GM19397 (cell line): Measurements from ENCODE around the gene CARNS1.

Experiments
- ATAC-seq: cut with Tn5 transposase; IDR thresholded peaks from one replicate; pipeline ENCODE4 v1.9.1; 2021; ENCODE audit warnings: mild to moderate bottlenecking, moderate library complexity; ENCODE audit not compliant: unreplicated experiment

CARNS1 gene

DNA sequence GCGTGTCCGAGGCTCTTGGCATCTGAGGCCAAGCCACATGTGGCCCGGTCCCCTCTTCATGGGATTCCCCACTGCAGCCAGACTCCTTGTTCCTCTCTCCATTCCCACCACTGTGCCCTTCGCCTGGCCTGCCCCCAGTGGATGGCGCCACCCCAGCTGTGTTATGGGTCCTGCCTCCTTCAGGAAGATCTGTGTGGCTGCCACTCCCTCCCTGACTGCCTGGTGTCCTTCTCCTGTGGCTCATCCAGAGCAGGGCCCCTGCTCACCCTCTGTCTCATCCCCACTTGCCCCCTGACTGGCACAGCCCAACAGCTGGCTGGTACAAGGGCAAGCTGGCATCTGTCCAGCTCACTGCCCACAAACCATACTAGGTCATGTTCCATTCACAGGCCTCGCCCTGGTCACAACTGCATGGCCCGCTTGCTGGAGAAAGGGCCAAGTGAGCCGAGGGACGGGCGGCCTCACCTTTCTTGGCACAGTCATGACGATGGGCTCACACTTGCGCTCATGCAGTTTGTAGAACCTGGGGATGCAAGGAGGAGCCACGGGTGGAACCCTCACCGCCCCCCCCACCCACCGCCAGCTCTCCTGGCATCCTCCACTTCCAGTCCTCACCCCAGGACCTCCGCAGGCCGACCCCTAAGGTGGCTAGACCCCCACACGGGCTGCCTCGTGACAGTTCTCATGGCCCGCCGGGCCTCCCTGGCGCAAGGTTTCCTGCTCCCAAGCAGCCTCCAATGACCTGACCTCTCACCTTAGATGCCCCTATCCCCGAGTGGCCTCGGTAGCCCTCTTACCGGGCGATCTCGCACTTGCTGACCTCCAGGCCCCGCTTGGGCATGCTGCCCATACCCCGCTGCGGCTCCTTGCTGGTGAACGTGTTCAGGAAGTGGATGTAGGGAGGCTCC lies 24.1 kb downstream of the CARNS1 start:
- ATAC-seq: no peak

DNA sequence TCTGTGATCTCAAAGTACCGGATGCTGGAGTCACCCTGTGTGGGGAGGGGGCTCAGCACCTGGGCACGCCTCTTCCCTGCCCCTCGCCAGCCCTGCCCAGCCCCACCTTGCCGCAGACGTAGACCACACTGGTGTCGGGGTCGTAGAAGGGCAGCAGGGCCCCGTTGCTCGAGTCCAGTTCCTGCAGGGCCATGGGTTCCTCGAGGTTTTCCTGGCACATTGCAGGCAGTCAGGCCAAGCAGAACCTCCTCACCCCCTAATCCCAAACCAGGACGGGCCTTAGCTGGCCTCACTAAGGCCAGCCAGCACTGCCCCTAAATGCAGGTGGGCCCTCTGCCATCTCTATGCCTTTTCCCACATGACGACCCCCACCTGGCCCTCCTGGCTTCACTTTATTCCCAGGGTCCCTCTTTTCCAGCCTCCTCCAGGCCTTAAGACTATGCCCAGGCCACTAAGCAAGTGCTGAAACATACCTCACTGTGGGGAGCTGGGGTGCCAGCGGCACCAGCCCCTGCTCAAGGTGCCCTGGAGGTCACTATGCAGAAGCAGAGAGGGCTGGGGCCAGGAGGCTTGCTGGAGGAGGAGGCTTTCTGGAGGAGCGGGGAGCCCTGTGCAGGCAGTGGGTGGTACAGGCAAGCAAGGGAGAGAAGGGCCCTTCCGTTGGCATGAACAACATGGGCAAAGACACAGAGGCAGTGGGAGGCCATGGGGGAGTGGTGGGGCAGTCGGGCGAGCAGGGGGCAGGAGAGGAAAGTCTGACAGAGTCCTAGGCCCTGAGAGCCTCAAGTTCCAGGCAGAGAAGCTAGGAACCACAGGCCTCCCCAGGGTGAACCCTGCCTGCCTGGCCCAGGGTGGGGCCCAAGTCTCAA lies 25.0 kb downstream of the CARNS1 start:
- no peak for ATAC-seq

DNA sequence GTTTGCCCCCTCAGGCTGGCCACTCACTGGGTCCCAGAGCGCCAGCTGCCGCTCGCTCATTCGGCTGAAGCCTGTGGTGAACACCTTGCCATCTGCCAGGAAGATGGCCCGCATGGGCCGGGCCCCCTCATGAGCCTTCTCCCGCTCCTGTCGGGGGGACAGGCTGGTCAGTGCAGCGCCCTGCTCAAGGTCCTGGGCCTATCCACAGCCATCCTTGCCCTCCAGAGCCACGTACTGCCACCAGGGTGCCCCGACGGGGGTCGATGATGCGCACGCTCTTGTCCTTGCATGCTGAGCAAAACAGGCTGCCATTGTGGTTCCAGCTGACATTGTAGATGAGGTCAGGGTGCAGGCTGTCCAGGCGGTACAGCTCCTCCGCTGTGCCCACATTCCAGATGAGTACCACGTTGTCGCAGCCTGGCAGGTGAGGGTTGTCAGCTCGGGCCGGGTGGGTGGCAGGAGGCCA lies 25.7 kb downstream of the CARNS1 start:
- ATAC-seq: no peak

DNA sequence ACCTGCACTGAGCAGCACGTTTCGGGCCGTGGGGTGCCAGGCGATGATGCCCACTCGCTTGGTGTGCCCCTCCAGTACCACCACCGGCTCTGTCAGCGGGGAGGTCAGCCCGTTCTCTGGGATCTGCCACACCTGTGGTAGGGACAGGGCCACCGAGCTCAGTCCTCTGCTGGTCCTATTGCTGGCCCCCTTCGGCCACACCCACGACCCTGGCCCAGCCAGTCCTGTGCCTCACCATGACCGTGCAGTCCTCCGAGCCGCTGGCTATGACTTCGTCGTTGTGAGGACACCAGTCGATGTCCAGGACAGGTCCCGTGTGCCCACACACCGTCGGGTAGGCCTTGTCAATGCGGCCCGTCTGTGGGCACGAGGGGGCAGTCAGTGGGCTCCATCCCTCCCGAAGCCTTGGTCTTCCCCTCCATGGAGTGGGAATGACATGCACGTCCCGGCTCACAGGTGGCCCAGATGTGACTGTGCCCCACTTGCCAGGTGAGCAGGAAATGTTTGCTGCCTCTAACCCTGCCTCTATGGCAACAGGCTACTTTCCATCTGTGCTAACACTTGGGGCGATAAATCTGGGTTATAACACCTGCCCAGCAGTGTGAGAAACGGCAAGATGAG lies 26.4 kb downstream of the CARNS1 start:
- ATAC-seq: no peak

DNA sequence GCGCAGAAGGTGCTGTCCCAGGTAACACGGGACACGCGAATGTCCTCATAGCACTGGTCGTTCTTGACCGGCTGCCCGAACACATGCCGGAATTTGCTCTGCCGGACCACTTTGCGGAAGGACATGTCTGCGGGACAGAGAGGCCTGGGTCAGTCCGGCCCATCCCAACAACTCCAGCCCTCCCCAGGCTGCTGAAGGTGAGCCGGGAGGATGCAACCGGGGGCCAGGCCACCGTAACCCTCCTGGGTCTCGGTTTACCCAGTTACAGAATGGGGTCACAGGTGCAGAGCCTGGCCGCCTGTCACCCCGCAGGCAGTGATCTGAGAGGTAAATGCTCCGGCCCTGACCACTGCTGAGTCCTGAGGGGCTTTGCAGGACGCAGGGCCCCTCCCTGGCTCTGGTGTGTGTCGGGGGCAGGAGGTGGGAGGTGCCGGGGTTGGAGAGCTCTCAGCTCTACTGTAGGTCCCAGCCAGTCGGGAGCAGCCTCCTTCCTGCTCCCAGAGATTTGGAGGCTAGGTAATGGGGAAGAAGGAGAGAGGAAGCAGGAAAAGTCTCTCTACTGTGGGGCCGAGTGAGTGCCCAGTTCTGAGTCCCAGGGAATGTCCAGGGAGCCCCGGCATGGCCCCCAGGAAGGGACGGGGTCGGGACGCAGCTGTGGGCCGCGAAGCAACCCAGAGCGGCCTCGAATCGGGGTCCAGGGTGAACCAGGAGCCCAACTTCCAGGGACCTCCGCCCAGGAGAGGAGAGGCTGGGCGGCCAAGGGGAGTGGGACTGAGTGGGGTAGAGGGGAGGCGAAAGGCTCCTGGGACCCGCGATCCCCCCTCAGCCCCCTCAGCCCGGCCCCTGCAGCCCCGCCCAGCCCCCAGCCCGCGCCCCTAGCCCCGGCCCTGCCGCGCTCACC lies 27.3 kb downstream of the CARNS1 start:
- ATAC-seq: no peak

DNA sequence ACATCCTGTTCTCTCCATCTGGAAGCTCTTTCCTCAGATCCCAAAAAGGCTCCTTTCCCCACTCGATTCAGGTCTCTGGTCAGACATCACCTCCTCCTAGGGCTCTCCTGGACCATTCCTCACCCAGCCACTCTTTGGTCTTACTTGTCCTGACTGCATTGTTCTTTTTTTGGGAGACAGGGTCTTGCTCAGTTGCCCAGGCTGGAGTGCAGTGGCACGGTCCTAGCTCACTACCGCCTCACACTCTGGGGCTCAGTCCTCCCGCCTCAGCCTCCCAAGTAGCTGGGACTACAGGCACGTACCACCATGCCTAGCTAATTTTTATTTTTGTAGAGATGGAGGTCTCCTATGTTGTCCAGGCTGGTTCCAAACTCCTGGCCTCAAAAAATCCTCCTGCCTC lies 30.0 kb downstream of the CARNS1 start:
- no peak for ATAC-seq

DNA sequence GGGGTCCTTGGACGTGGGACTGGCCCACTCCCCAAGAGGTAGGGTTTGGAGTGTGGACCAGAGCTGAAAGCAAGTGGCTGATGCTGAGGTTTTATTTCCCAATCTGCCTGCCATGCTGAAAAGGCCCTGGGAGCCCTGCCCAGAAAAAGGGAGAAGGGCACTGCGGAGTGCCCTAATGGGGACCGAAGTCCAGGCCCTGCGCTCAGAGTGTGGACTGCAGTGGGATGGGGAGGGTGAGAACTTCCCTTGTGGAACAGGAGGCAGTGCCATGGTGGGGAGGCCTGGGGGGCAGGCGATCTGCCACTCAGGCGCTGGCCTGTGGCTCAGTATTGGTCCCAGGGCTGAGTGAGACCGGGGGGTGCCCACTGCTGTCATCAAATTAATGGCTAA lies 32.7 kb downstream of the CARNS1 start:
- ATAC-seq: no peak

DNA sequence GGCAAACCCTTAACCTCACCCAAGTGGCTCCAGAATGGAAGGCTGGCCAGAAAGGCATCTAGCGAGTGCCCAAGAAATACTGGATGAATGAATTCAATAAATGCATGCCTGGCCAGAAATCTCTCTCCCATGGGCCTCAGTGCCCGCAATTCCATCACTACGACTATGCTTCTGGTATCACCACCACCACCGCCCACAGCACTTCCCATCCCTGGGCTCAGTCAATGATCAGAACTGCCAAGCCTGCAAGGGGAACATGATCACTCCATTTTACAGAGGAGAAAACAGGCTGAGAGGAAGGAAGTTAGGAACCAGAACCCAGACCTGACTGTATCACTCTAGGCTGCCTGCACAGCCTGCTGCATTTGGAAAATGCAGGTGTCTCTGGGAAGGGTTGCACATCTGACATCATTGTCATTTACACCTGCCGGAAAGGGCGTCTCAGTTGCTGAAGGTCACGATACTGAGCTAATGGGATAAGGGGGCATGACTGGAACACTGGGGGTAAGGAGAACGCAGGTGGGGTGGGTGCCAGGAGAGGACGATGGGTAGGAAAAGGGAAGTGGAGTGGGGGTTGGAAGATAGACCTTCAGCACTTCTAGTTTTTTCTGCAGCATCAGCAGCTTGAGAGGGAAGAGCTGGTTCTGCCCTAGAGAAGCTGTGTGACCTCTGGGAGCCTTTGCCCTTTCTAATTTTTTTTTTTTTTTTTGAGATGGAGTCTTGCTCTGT lies 33.8 kb downstream of the CARNS1 start:
- ATAC-seq: no peak

DNA sequence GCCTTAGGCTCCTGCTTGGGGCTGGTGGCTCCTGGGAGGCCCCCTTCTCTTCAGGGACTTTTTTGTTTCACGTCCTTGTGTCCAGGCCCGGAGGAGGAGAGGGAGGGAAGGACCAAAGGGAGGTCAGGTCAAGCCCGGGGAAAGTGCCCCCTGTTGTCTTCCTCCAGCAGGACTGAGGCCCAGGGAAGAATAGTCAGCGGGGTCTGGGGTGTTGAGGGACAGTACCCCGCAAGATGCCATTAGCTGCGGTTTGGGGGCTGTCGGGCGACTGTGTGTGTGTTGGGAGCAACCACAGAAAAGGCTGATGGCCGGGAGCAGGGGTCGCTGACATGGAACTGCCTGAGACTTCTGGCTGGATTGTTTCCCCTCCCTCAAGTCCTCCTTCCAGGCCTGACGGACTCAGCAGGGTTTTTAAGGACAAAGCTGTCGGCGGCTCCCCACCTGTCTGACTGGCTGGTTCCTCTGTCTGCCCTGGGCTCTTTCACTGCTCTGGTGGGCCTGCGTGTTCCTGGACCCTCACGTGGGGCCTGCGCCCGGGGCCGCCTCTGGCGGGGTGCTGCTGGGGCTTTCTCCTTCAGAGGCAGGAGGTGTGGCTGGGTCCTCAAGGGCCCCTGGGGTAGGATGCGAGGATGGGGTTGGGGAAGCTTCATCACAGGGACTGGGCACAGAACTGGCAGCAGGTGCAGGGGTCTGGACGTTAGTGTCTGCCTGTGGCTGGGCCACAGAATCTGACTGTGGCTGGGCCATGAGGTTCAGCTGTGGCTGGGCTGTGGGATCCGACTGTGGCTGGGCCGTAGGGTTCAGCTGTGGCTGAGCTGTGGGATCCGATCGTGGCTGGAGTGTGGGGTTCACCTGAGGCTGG lies 35.5 kb downstream of the CARNS1 start:
- no peak for ATAC-seq

DNA sequence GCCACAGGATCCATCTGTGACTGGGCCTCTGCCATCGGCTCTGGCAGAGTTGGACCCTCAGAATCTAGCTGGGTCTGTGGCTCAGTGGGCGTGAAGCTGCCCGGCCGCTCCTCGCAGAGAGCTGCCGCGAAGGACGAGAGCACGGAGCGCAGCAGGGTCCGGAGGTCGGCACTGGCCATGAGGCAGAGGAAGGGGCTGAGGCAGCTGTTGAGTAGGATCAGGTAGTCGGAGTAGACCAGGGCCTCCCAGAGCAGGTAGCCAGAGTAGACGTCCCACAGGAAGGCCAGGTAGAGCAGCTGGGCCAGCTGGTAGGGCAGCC lies 36.1 kb downstream of the CARNS1 start:
- ATAC-seq: no peak

DNA sequence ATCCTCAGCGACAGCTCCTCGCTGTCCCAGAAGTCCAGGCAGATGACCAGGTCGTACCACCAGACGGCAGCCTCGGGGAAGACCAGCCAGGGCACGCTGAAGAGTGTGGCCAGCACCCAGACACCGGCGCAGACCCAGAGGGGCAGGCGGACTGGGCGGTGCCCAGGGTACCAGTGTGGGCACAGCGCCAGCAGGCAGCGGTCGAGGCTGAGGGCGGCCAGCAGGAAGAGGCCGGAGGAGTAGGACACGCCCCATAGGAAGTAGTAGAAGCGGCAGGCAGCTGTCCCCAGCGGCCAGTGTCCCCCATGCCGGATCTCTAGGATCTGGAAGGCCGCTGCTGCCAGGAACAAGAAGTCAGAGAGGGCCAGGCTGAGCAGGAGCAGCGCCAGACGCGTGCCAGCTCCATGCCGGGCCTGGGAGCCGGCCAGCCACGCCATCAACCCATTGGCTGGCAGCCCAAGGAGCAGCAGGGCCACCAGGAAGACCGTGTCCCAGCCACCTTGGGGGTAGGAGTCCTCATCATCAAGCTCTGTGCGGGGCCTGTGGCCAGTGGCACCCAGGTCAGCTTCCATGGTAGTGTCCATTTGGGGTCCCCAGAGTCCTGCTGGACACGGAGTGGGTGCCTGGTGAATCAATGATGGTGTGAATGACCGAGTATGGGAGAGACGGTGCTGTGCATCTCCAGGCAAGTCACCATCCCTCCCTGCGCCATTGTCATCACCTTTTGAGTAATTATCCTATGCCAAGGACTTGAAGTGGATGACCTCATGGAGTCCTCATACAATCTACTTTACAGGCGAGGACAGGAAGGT lies 36.9 kb downstream of the CARNS1 start, which contains the start of gene GPR152:
Gene GPR152, minus strand, starts transcription at position 589 of the 812 bp plus-strand sequence. Its CDS starts 5 bp downstream, at position 584.
- ATAC-seq: no peak

DNA sequence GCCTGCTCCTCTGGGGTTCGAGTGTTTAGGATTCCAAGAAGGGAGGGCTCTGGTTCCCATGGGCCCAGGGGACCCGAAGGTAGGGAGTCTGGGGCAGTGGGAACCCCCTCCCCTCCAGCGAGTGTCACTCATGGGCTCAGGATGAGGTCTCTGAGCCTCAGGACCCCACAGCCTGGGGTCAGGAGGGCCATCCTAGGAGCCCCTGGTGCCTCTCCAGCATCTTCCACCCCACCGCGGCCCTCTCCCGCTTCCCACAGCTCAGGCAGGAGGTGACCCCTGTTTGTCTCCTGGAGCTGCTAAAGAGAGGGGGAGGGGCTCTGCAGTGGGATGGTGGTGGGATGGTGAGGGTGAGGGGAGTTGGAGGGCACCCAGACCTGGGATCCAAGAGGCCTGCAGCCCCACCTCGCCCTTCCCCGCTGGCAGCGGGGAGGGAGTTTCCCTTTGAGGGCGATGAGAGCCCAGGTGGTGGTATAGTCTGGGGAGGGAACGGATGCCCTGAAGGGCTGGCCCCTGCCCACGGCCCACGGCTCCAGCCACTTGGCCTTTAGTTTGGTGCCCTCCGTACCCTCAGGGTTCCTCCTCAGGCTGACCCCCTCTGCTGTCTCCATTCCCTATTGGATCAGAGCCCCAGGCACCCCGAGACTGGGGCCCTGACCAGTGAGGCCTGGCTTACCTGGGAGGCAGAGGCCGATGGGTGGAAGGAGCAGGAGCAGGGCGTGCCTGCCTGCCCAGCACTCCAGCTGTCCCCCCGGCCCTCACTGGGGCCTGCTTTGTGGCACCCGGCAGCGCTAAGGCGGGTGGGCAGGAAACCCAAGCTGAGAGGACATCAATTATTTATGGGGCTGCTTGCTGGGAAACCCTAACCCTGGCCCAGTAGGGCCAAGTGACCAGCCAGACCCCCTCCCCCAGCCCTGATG lies 38.6 kb downstream of the CARNS1 start:
- no peak for ATAC-seq

DNA sequence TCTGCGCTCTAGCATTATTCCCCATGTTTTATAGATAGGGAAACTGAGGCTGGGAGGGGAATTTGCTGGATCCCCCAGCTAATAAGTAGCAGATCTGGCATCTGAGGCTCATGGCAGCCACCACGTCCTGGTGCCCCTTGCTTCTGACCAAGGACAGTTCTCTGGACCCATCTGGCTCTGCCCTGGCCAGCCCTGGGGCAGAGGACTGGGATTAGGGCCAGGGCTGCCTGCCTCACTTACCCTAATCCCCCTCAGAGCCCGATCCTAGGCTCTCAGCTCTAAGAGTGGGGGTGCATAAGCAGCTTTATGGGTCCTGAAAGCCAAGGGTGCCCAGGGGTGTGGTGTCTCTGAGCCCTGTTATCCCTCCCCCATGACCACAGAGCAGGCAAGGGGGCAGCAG lies 39.6 kb downstream of the CARNS1 start, which contains the start of gene CABP4:
Gene CABP4, plus strand, starts transcription at position 301 of the 400 bp plus-strand sequence. Its CDS starts 70 bp downstream, at position 371.
- ATAC-seq: no peak

DNA sequence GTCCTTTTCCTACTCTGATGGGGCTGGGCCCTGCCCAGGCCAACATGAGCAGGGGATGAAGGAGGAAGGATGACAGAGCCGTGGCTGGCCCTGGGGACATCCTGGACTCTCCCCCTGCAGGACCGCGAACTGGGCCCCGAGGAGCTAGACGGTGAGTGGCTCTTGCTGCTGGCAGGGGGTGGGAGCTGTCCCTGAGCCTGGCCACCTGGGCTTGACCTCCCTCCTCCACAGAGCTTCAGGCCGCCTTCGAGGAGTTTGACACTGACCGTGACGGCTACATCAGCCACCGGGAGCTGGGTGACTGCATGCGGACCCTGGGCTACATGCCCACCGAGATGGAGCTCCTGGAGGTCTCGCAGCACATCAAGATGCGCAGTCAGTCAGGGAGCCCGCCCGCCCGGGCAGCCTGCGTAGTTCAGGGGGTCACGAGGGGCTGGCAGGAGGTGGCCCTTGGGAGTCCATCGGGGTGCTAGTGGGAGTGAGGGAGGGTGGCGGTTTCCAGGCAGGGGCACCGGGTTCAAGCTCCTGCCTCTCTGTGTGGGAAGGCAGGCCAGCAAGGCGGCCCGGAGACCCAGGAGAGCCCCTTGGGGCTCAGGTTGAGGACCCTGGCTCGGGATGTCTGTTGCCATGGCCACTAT lies 40.7 kb downstream of the CARNS1 start:
- ATAC-seq: no peak

DNA sequence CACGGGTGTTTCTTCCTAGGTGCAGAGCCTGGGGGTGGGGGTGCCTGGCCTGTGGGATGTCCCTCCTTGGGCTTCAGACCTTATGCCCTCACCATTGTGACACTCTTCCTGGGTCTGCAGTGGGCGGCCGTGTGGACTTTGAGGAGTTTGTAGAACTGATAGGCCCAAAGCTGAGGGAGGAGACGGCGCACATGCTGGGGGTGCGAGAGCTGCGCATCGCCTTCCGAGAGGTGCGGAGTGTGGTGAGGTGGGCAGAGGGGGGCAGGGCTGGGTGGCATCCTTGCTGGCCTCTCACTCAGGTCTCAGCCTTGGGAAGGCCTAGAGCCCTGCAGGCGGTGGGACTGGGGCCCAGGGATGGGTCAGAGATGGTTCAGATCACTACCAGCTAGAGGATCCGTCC lies 42.0 kb downstream of the CARNS1 start:
- ATAC-seq: no peak

DNA sequence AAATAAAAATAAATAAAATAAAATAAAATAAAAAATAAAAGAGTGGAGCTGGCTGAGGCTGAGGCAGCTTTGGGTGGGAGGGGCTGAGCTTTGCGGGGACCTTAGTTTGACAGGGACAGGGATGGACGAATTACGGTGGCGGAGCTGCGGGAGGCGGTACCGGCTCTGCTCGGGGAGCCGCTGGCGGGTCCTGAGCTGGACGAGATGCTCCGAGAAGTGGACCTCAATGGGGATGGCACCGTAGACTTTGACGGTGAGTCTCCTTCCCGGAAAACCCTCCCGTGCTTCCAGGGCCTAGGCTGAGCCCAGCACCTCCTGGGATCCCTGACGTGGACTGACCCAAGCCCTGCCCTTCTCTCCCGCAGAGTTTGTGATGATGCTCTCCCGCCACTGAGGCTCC lies 42.8 kb downstream of the CARNS1 start:
- ATAC-seq: no peak
